ENCODE data around the gene FAAP20.
"Not testable (repeated sequence)": the region's sequence is repeated elsewhere in the genome, so short reads cannot be mapped to it uniquely, and the experiment has no call there.

FAAP20 gene

GRCh38 chr1:2166254-2166653 lies 28.3 kb downstream of the FAAP20 start:
- in situ Hi-C loops (cut with HindIII; ENCODE audit: low sequenced_read_pairs): no loop called here

GRCh38 chr1:2165646-2166045 lies 28.9 kb downstream of the FAAP20 start:
- in situ Hi-C loops (cut with HindIII; ENCODE audit: low sequenced_read_pairs): no loop called here

DNA sequence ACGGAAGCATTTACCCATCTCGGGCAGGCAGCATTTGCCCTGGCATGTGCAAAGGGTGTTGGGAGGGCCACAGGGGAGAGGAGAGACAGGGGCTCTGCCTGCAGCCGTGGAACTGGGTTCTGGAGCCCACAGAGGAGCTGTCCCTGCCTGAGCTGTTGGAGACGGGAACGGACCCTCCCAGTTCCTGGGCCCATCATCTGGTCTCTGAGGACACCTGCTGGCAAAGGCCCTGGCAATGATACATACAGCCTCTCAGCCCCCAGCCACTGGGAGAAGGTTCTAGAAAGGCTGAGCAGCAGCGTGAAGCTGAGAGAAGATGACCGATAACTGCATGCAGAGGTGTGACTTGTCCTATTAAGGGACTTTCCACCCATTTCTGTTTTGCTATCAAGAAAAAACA lies 31.4 kb downstream of the FAAP20 start:
- in situ Hi-C loops (cut with HindIII; ENCODE audit: low sequenced_read_pairs): no loop called here

DNA sequence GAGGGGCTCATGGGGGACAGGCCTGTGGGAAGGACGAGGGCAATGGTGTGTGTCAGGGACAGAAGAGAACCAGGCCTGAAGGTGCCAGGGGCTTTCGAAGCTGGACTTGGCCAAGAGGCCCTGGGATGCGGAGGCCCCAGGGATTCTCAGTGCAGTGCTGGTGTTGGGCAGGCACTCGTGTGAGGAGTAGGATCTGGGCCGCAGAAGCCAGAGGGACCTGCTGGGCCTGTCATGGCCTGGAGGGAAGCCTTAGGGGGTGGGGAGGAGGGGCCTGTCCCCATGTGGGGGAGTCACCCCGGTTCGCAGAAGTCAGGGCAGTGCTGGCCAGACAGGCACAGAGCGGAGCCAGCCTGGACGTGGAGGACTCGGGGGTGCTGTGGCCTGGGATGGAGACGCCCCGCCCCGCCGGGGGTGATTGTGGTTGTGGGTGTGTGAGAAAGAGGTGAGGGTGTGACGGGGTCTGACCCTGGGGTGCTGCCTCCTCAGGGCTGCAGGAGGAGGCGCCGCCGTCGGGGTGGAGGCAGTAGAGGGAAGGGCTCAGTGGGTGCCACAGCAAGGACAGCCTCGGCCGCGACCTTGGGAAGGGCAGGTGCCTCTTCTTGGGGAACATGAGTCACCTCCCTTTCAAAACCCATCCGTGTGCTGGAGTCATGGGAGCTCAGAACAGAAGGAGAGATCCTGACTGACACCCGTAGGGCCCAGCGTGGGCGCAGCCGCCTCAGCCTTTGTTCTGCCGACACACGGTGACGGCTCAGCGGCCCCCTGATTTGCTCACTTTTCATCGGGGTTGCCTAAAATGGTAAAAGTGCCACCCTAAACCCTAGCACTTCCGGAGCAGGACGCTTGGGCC lies 33.9 kb downstream of the FAAP20 start:
- in situ Hi-C loops (cut with HindIII; ENCODE audit: low sequenced_read_pairs): no loop called here

- in situ Hi-C loops (cut with HindIII; ENCODE audit: low sequenced_read_pairs): no loop called here
Measured at GRCh38 chr1:2159124-2159523, 35.4 kb downstream of the FAAP20 start.

DNA sequence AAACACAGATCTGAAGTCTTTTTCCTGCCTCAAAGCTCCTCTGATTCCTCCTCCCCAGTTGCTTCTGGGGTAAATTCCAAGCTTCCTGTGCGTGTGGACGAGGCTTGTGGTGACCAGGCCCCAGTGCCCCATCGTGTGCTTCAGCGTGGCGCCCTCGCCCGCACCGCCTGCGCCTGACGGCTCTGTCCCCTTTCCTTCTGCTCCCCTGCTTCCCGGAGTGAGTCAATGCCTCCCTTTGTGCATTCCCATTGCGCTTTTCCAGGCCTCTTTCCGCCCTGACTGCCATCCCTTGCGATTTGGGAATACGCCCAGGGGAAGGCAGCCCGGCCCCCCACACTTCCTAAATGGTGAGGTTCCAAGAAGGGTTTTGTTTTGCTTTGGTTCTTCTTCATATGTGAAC lies 36.3 kb downstream of the FAAP20 start:
- in situ Hi-C loops (cut with HindIII; ENCODE audit: low sequenced_read_pairs): no loop called here

- in situ Hi-C loops (cut with HindIII; ENCODE audit: low sequenced_read_pairs): no loop called here
Measured at GRCh38 chr1:2157856-2158255, 36.7 kb downstream of the FAAP20 start.

- in situ Hi-C loops (cut with HindIII; ENCODE audit: low sequenced_read_pairs): no loop called here
Measured at GRCh38 chr1:2156866-2157265, 37.7 kb downstream of the FAAP20 start.

- in situ Hi-C loops (cut with HindIII; ENCODE audit: low sequenced_read_pairs): no loop called here
Measured at GRCh38 chr1:2155788-2156187, 38.8 kb downstream of the FAAP20 start.

DNA sequence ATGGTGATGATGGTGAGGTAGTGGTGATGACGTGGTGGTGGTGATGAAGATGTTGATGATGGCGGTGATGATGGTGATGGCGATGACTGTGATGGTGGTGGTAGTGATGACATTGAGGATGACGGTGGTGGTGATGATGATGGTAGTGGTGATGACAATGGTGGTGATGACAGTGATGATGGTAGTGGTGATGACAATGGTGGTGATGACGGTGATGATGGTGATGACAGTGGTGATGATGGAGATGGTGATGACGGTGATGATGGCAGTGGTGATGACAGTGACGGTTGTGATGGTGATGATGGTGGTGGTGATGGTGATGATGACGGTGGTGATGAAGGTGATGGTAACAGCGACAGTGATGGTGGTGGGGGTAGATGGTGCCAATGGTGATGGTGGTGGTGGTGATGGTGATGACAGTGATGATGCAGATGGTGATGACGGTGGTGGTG lies 39.4 kb downstream of the FAAP20 start:
- in situ Hi-C loops (cut with HindIII; ENCODE audit: low sequenced_read_pairs): no loop called here

GRCh38 chr1:2154022-2154421 lies 40.5 kb downstream of the FAAP20 start:
- in situ Hi-C loops (cut with HindIII; ENCODE audit: low sequenced_read_pairs): no loop called here

DNA sequence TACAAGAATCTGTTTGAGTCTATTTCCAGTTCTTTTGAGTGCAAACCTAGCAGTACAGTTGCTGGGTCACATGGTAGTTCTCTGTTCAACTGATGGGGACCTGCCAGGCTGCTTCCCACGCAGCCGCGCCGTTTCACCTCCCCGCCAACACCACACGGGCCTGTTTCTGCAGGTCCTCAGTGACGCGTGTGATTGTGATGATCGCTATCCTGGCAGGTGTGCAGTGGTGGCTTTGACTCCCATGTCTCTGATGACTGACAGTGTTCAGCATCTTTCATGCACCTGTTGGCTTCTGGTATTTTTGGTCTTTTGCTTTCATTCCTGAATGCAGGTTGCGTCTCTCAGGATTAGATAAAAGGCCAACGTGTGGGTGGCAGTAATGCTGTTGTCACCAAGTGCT lies 41.6 kb downstream of the FAAP20 start:
- in situ Hi-C loops (cut with HindIII; ENCODE audit: low sequenced_read_pairs): no loop called here

- in situ Hi-C loops (cut with HindIII; ENCODE audit: low sequenced_read_pairs): no loop called here
Measured at GRCh38 chr1:2151911-2152310, 42.7 kb downstream of the FAAP20 start.

GRCh38 chr1:2151252-2151651 lies 43.3 kb downstream of the FAAP20 start:
- in situ Hi-C loops (cut with HindIII; ENCODE audit: low sequenced_read_pairs): no loop called here

DNA sequence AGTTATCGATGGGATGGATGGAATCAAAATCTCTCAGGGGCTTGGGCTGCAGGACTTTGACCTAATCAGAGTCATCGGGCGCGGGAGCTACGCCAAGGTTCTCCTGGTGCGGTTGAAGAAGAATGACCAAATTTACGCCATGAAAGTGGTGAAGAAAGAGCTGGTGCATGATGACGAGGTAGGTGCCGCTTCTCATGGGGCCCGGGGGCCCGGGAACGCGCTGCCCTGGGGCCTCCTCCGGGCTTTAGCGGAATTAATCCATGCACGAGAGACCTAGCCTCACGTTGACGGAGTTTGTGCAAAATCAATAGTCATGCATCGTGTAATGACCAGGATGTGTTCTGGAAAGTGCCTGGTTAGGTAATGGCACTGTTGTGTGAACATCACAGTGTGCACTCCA lies 43.8 kb downstream of the FAAP20 start:
- in situ Hi-C loops (cut with HindIII; ENCODE audit: low sequenced_read_pairs): no loop called here

DNA sequence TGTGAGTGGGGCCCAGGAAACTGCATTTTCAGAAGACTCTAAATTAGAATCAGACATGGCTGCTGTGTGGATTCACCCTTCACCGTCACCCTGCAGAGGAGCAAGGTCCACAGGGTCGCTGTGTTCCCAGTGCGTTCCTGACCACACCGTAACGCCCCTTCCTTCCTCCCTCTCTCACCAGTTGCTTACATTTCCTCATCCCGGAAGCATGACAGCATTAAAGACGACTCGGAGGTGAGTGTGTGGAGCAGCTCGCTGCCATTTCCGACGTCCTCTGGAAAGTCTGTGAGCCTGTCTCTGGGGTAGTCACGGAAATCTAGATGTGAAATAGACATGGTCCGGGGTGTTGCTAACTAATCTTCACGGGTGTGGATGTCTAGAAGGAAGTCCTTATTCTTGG lies 45.9 kb downstream of the FAAP20 start:
- in situ Hi-C loops (cut with HindIII; ENCODE audit: low sequenced_read_pairs): no loop called here

- in situ Hi-C loops (cut with HindIII; ENCODE audit: low sequenced_read_pairs): not testable (repeated sequence)
Measured at GRCh38 chr1:2147869-2148268, 46.7 kb downstream of the FAAP20 start.

GRCh38 chr1:2146836-2147517 lies 47.6 kb downstream of the FAAP20 start:
- in situ Hi-C loops (cut with HindIII; ENCODE audit: low sequenced_read_pairs): no loop called here

GRCh38 chr1:2145946-2146835 lies 48.4 kb downstream of the FAAP20 start:
- in situ Hi-C loops (cut with HindIII; ENCODE audit: low sequenced_read_pairs): no loop called here

DNA sequence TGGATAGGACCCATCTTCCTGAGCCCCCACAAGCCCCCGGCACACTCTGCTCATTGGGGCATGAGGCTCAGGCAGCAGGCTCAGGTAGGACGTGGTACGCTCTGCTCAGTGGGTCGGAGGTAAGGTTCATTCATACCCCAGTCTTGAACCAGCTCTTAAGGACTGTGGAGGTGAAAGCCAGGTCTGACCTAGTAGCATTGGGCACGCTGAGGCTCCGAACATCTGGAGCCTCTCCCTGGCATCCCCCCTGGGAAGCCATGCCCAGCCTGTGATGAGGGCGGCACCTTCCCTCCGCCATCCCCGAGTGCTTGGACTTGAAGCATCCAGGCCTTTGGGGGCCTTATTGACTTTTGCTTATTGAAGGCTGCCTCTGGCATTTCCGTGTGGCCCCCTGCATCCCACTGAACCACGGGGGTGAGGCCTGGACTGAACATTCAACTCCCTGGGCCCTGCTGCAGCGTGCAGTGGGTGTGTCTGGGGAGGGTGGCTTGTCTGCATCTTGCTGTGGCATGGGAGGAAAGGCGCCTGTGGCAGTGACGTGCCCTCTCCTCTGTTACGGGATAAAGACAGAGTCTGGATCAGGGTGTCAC lies 50.0 kb downstream of the FAAP20 start:
- in situ Hi-C loops (cut with HindIII; ENCODE audit: low sequenced_read_pairs): no loop called here
